A549 treated with Mapracorat at 1 μM for 4 hours (cell line): ENCODE data around the gene CCNDBP1. TPM values are rescaled to one million over a fixed set of nuclear protein-coding genes. Genes with fewer than 3 reads are reported as not detected.

Source experiments
- total RNA-seq: library from RNA; stranded (reverse); fragments of 200-300 nt; extraction: Qiagen RNA extraction; gene quantifications from 5 replicates; pipeline ENCODE4 v1.2.3, GENCODE V29; 2022

CCNDBP1 gene
- total RNA-seq: 24.5 to 29.8 TPM (median 27.6 TPM) in 5 replicates

GRCh38 chr15:43185157-43186002 lies at the start of gene CCNDBP1:
Gene CCNDBP1 (plus strand): TSS chr15:43185403. CDS start chr15:43185499, 96 bp downstream.

GRCh38 chr15:43220991-43221403 lies 35.8 kb downstream of the CCNDBP1 start, which contains the start of gene EPB42:
Gene EPB42 (minus strand): TSS chr15:43221018. CDS start chr15:43220825, 193 bp downstream.

Other genes starting within 250 kb of the CCNDBP1 start
- gene UBR1, start 79.4 kb upstream of the CCNDBP1 start, total RNA-seq: 3.0 to 4.5 TPM (median 4.2 TPM) in 5 replicates
- gene TMEM62, start 51.8 kb upstream of the CCNDBP1 start, total RNA-seq: 7.2 to 10.6 TPM (median 9.1 TPM) in 5 replicates
- gene EPB42, start 35.6 kb downstream of the CCNDBP1 start, total RNA-seq: not detected in 5 replicates
- gene TGM5, start 81.5 kb downstream of the CCNDBP1 start, total RNA-seq: not detected in 5 replicates
- gene TGM7, start 116.9 kb downstream of the CCNDBP1 start, total RNA-seq: not detected in 5 replicates
- gene LCMT2, start 145.2 kb downstream of the CCNDBP1 start, total RNA-seq: 5.7 to 8.3 TPM (median 6.8 TPM) in 5 replicates
- 7.1 to 9.5 TPM (median 8.2 TPM) in 5 replicates for gene ZSCAN29, start 185.6 kb downstream of the CCNDBP1 start, total RNA-seq
- 3.8 to 8.1 TPM (median 5.9 TPM) in 5 replicates for gene TUBGCP4, start 185.7 kb downstream of the CCNDBP1 start, total RNA-seq